HG03108 (cell line): ENCODE data around the gene COX4I2.
"Not testable (repeated sequence)": the region's sequence is repeated elsewhere in the genome, so short reads cannot be mapped to it uniquely, and the experiment has no call there.

Experiments used
- ATAC-seq: cut with Tn5 transposase; IDR thresholded peaks from one replicate; pipeline ENCODE4 v1.9.1; 2021; ENCODE audit warnings: moderate library complexity; ENCODE audit not compliant: unreplicated experiment

The COX4I2 gene

GRCh38 chr20:31653561-31653960, 15.8 kb downstream of the COX4I2 start:
- ATAC-seq = no peak

- no peak for ATAC-seq
These were observed 16.8 kb downstream of the COX4I2 start for GRCh38 chr20:31654534-31654933.

GRCh38 chr20:31661625-31662371, 24.1 kb downstream of the COX4I2 start:
- ATAC-seq = peak; percentile 58

GRCh38 chr20:31662372-31662854, 24.7 kb downstream of the COX4I2 start:
- ATAC-seq = no peak

GRCh38 chr20:31663524-31663837, 25.8 kb downstream of the COX4I2 start:
- no peak for ATAC-seq

GRCh38 chr20:31663838-31664695, 26.4 kb downstream of the COX4I2 start:
- no peak for ATAC-seq

- ATAC-seq = no peak
These were observed 27.1 kb downstream of the COX4I2 start for GRCh38 chr20:31664696-31665354.

GRCh38 chr20:31665753-31666152, 28.0 kb downstream of the COX4I2 start:
- ATAC-seq = no peak

GRCh38 chr20:31666258-31667042, 28.7 kb downstream of the COX4I2 start:
- no peak for ATAC-seq

- ATAC-seq = no peak
These were observed 29.9 kb downstream of the COX4I2 start for GRCh38 chr20:31667315-31668285.

- not testable (repeated sequence) for ATAC-seq
These were observed 31.2 kb downstream of the COX4I2 start for GRCh38 chr20:31668944-31669343.

GRCh38 chr20:31669876-31670275, 32.2 kb downstream of the COX4I2 start:
- ATAC-seq = no peak

- ATAC-seq = no peak
These were observed 32.9 kb downstream of the COX4I2 start for GRCh38 chr20:31670371-31671228.

- no peak for ATAC-seq
These were observed 33.6 kb downstream of the COX4I2 start for GRCh38 chr20:31671324-31671723.

GRCh38 chr20:31673435-31673834, 35.7 kb downstream of the COX4I2 start:
- ATAC-seq = no peak

- no peak for ATAC-seq
These were observed 36.3 kb downstream of the COX4I2 start for GRCh38 chr20:31673943-31674463.

GRCh38 chr20:31674895-31675827, 37.4 kb downstream of the COX4I2 start:
- peak; percentile 48 for ATAC-seq
